Gastroesophageal sphincter (tissue), 4 donors: ENCODE data around the gene RAB7B. TPM values are rescaled to one million over a fixed set of nuclear protein-coding genes. Genes with fewer than 3 reads are reported as not detected.

Source experiments
- ATAC-seq: fragments of 150-250 bp; one replicate; pipeline ENCODE4 v1.9.1; 2016; ENCODE audit warnings: mild to moderate bottlenecking, moderate library complexity
- H3K27ac ChIP-seq, 4 donors: fragments of 200-600 bp; sonication (generic) in 3 of 4; 1 replicate in 3 of 4; 2 replicates in 1 of 4; pipeline ENCODE4 v1.5.1; 2016 to 2019
- H3K27me3 ChIP-seq: fragments of 200-600 bp; sonication (generic); one replicate; pipeline ENCODE4 v1.5.1; 2019
- H3K36me3 ChIP-seq, 2 donors: fragments of 200-600 bp; sonication (generic); one replicate each; pipeline ENCODE4 v1.5.1; 2019; ENCODE audit warnings: control low read depth in 1 of 2
- H3K4me1 ChIP-seq, 3 donors: fragments of 200-600 bp; sonication (generic); 1 replicate in 2 of 3; 2 replicates in 1 of 3; pipeline ENCODE4 v1.5.1; 2016 to 2019; ENCODE audit warnings: control low read depth in 2 of 3
- H3K4me3 ChIP-seq, 2 donors: fragments of 200-600 bp; sonication (generic); one replicate each; pipeline ENCODE4 v1.5.1; 2019; ENCODE audit warnings: mild to moderate bottlenecking in 1 of 2, moderate library complexity in 1 of 2
- H3K9me3 ChIP-seq, 3 donors: fragments of 200-600 bp; sonication (generic); one replicate each; pipeline ENCODE4 v1.5.1; 2017 to 2019; ENCODE audit warnings: control low read depth in 2 of 3
- CTCF ChIP-seq, 4 experiments: fragments of 200-600 bp in 2 of 4; fragments of 450-650 bp in 2 of 4; sonication (generic) in 1 of 4; IDR thresholded peaks; one replicate each; pipeline ENCODE4 v1.5.1; 2017 to 2019; ENCODE audit warnings: antibody characterized with exemption in 4 of 4, mild to moderate bottlenecking in 2 of 4, moderate library complexity in 2 of 4
- EP300 ChIP-seq: sonication (generic); formaldehyde crosslinking; IDR thresholded peaks from one replicate; pipeline ENCODE4 v1.6.1; 2017; ENCODE audit warnings: antibody characterized with exemption, mild to moderate bottlenecking
- POLR2A ChIP-seq, 2 donors: fragments of 450-650 bp; IDR thresholded peaks; one replicate each; pipeline ENCODE4 v1.6.1; 2017; ENCODE audit warnings: antibody characterized with exemption in 2 of 2, mild to moderate bottlenecking in 2 of 2, moderate library complexity in 1 of 2
- POLR2AphosphoS5 ChIP-seq: sonication (generic); formaldehyde crosslinking; IDR thresholded peaks from one replicate; pipeline ENCODE4 v1.6.1; 2017; ENCODE audit warnings: antibody characterized with exemption
- WGBS, 2 donors: methylation state at CpG; one replicate each; pipeline ENCODE4 v1.1.5; 2018; ENCODE audit warnings: low coverage in 1 of 2; 5-methylcytosine and 5-hydroxymethylcytosine counted together
- total RNA-seq, 4 donors: library from RNA; depleted of rRNA; stranded (reverse); fragments of >200 nt; gene quantifications; one replicate each; pipeline ENCODE4 v1.1.0, GENCODE V29; 2016

Gene RAB7B
- total RNA-seq, 4 donors from 2014 or later: 0.78 to 2.4 (median 2.0) TPM

DNA sequence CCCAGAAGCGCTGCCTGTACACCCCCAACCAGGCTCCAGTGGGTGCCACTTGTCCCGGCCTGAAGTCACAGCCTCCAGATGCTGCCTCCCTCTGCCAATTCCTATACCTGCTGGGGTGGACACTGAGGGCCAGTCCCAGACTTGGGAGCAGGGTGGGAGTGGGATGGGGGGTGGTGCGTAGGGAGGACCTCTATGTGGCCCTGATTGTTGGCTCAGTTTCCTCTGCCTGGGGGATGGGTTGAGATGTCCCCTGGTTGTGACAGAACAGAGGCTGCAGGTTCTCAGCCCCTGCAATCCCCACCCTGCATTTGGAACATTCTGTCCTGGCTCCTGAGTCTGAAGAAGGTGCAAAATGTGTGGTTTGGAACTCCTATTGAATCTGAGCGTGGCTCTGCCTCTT lies 27.2 kb downstream of the RAB7B start:
- Histone ChIP-seq H3K9me3 (no peaks in the 10 kb centered on the region), H3K36me3 (no peaks in the 10 kb centered on the region), H3K4me1 (no peaks in the 10 kb centered on the region), H3K27ac (no peak overlapping the region), H3K27me3 (peaks cover 9% of the 10 kb centered on the region), H3K4me3 (no peak overlapping the region)
- 80% methylated on average over 1 of the region's 4 CpGs; no CpG with 5 or more reads in 1 of the 2 donors for WGBS, 2 donors
- ATAC-seq: no peak
- TF ChIP-seq EP300 (no peak), CTCF (IDR thresholded peaks at IDR 0.05) (no peak), POLR2AphosphoS5 (no peak), POLR2A (IDR thresholded peaks at IDR 0.05) (no peak)

DNA sequence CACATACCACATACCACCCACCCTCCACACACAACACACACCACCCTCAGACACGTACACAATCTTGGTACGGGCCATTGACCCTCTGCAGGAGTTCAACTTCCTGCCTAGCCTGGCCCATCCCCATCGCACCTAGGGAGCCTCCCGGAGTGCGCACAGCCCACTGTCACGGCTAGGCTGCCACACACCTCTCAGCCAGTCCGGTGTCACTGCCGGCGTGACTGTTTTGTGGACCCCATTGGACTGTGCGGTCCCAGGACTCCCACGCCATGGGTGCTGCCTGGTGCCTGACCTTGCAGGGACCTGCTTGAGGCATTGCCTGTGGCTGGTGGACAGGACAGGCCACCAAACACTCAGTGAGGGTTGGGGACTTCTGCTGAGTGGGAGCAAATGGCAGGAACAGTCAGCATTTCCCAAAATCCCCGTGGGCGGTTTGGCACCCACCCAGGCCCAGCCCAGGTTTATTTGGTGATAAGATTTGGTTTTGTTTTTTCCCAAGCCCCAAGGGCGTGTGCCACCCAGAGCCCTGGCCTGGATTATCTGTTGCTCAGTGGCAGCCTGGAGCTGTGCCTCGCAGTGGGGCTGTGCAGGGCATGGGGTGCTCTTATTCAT lies 27.7 kb downstream of the RAB7B start:
- Histone ChIP-seq H3K27ac (no peak overlapping the region), H3K36me3 (no peaks in the 10 kb centered on the region), H3K4me1 (no peaks in the 10 kb centered on the region), H3K9me3 (no peaks in the 10 kb centered on the region), H3K4me3 (no peak overlapping the region), H3K27me3 (peaks cover 9% of the 10 kb centered on the region)
- TF ChIP-seq POLR2AphosphoS5: no peak
- no peak for TF ChIP-seq EP300
- no peak for TF ChIP-seq CTCF (IDR thresholded peaks at IDR 0.05)
- TF ChIP-seq POLR2A (IDR thresholded peaks at IDR 0.05): no peak
- 40 to 48% methylated on average over 3 to 4 of the region's 15 CpGs for WGBS, 2 donors
- no peak for ATAC-seq

GRCh38 chr1:205974712-205975111 lies 28.5 kb downstream of the RAB7B start:
- no peak for ATAC-seq
- WGBS, 2 donors: 53 to 70% methylated on average over 2 to 3 of the region's 3 CpGs
- Histone ChIP-seq H3K4me1 (no peaks in the 10 kb centered on the region), H3K4me3 (no peak overlapping the region), H3K9me3 (no peaks in the 10 kb centered on the region), H3K27ac (no peak overlapping the region), H3K36me3 (no peaks in the 10 kb centered on the region), H3K27me3 (peaks cover 9% of the 10 kb centered on the region)
- TF ChIP-seq POLR2AphosphoS5 (no peak), CTCF (IDR thresholded peaks at IDR 0.05) (no peak), EP300 (no peak), POLR2A (IDR thresholded peaks at IDR 0.05) (no peak)

DNA sequence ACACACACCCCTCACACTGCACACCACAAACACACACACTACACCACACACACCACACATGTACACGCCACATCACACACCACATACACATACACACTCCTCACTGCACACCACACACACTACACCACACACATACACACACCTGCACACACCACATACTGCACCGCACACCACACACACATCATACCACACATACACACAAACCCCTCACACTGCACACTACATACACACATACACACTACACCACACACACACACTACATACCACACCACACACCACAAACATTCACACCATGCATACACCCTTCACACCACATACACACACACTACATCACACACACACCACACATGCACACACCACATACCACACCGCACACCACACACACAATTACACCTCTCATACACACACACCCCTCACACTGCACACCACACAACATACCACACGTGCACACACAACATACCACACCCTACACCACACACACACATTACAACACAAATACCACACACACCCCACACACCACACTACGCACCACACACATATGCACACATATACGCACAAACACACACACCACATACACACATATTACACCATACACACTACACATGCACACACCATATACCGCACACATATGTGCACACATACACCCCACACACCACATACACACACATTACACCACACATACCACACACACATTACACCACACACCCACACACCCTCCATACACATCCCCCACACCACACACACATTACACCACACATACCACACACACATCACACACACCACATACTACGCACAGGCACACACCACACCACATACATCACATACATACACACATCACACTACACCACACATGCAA lies 29.6 kb downstream of the RAB7B start:
- H3K4me3 ChIP-seq: no peak overlapping the region
- WGBS, 2 donors: 87 to 93% methylated on average over 8 of the region's 8 CpGs
- peaks cover 9% of the 10 kb centered on the region for H3K27me3 ChIP-seq

More for the DNA sequence above, 29.6 kb downstream of the RAB7B start:
- no peaks in the 10 kb centered on the region for H3K4me1 ChIP-seq
- no peak for ATAC-seq
- H3K9me3 ChIP-seq: no peaks in the 10 kb centered on the region
- TF ChIP-seq POLR2A (IDR thresholded peaks at IDR 0.05) (no peak), EP300 (no peak), POLR2AphosphoS5 (no peak), CTCF (IDR thresholded peaks at IDR 0.05) (no peak)
- H3K27ac ChIP-seq: no peak overlapping the region
- H3K36me3 ChIP-seq: no peaks in the 10 kb centered on the region
